GM12892 (cell line): ENCODE data around the gene LAMA1.
"Not testable (repeated sequence)": the region's sequence is repeated elsewhere in the genome, so short reads cannot be mapped to it uniquely, and the experiment has no call there.

Experiments
- DNase-seq: peaks from one replicate; pipeline ENCODE4 v3.0.0; 2011; ENCODE audit not compliant: insufficient read length
- FAIRE-seq: peaks from 2 replicates; lab custom pipeline; 2011; peaks lifted over from hg19 to GRCh38; lab: Jason Lieb, UNC
- POLR2A ChIP-seq: IDR thresholded peaks from 2 replicates; pipeline ENCODE4 v1.6.1; 2011; ENCODE audit warnings: low read depth, low read length, control low read depth
- POLR2AphosphoS5 ChIP-seq: IDR thresholded peaks from 2 replicates; pipeline ENCODE4 v1.6.1; 2011; ENCODE audit warnings: low read depth, low read length, control low read depth
- TAF1 ChIP-seq: IDR thresholded peaks from 2 replicates; pipeline ENCODE4 v1.6.1; 2011; ENCODE audit warnings: low read depth, mild to moderate bottlenecking, control low read depth, low read length, borderline replicate concordance

The LAMA1 gene

GRCh38 chr18:6950641-6951040 lies 167.0 kb downstream of the LAMA1 start:
- TF ChIP-seq TAF1 (no peak), POLR2A (no peak), POLR2AphosphoS5 (no peak)
- FAIRE-seq = no peak
- DNase-seq = no peak

GRCh38 chr18:6949800-6950586 lies 167.6 kb downstream of the LAMA1 start:
- DNase-seq = no peak
- TF ChIP-seq TAF1 = no peak
- TF ChIP-seq POLR2A = no peak
- no peak for TF ChIP-seq POLR2AphosphoS5
- no peak for FAIRE-seq

- TF ChIP-seq TAF1 (no peak), POLR2AphosphoS5 (no peak), POLR2A (no peak)
- no peak for DNase-seq
- no peak for FAIRE-seq
Measured at GRCh38 chr18:6948281-6949055, 169.1 kb downstream of the LAMA1 start.

GRCh38 chr18:6947338-6948030 lies 170.1 kb downstream of the LAMA1 start:
- TF ChIP-seq POLR2A (no peak), TAF1 (no peak), POLR2AphosphoS5 (no peak)
- DNase-seq (no peak), FAIRE-seq (no peak)

- no peak for FAIRE-seq
- DNase-seq = no peak
- TF ChIP-seq TAF1 (no peak), POLR2AphosphoS5 (no peak), POLR2A (no peak)
Measured at GRCh38 chr18:6943143-6943542, 174.5 kb downstream of the LAMA1 start.

GRCh38 chr18:6942742-6943141 lies 174.9 kb downstream of the LAMA1 start:
- FAIRE-seq (no peak), DNase-seq (no peak)
- TF ChIP-seq POLR2AphosphoS5 = no peak
- TF ChIP-seq POLR2A = no peak
- TF ChIP-seq TAF1 = no peak

GRCh38 chr18:6941996-6942395 lies 175.6 kb downstream of the LAMA1 start:
- FAIRE-seq = no peak
- DNase-seq = no peak
- TF ChIP-seq TAF1 = no peak
- TF ChIP-seq POLR2AphosphoS5 = no peak
- TF ChIP-seq POLR2A = no peak

GRCh38 chr18:6940451-6940850 lies 177.1 kb downstream of the LAMA1 start:
- FAIRE-seq (no peak), DNase-seq (no peak)
- TF ChIP-seq POLR2AphosphoS5 = no peak
- no peak for TF ChIP-seq POLR2A
- TF ChIP-seq TAF1 = no peak

GRCh38 chr18:6939972-6940371 lies 177.6 kb downstream of the LAMA1 start:
- no peak for FAIRE-seq
- TF ChIP-seq POLR2AphosphoS5 (no peak), TAF1 (no peak), POLR2A (no peak)

GRCh38 chr18:6938403-6938802 lies 179.2 kb downstream of the LAMA1 start:
- DNase-seq, FAIRE-seq: not testable (repeated sequence)

More at GRCh38 chr18:6939972-6940371, 177.6 kb downstream of the LAMA1 start:
- no peak for DNase-seq

- FAIRE-seq = no peak
- no peak for TF ChIP-seq TAF1
- no peak for TF ChIP-seq POLR2A
- no peak for TF ChIP-seq POLR2AphosphoS5
- DNase-seq = no peak
Measured at GRCh38 chr18:6938003-6938402, 179.6 kb downstream of the LAMA1 start.

- FAIRE-seq (no peak), DNase-seq (no peak)
- no peak for TF ChIP-seq POLR2AphosphoS5
- no peak for TF ChIP-seq TAF1
- TF ChIP-seq POLR2A = no peak
Measured at GRCh38 chr18:6934859-6935258, 182.7 kb downstream of the LAMA1 start.
